A549 (cell line): ENCODE data around the gene ADAMTS13.

Experiments
- BHLHE40 ChIP-seq: IDR thresholded peaks from 2 replicates; pipeline ENCODE4 v1.6.1; 2012; ENCODE audit warnings: low read depth, low read length, inconsistent platforms
- CEBPB ChIP-seq, 2 experiments: fragments of >200 bp in 1 of 2; sonication (Bioruptor Twin) in 1 of 2; formaldehyde crosslinking in 1 of 2; IDR thresholded peaks; 2 replicates each; pipeline ENCODE4 v1.6.1; 2012 to 2016
- PHF8 ChIP-seq: fragments of 200-600 bp; sonication (generic); IDR thresholded peaks from 2 replicates; pipeline ENCODE4 v1.6.1; 2016; ENCODE audit warnings: low read depth, mild to moderate bottlenecking, antibody characterized with exemption, moderate library complexity, borderline replicate concordance
- POLR2A ChIP-seq: IDR thresholded peaks from 2 replicates; pipeline ENCODE4 v1.6.1; 2012; ENCODE audit warnings: mild to moderate bottlenecking, low read length
- RARB ChIP-seq: fragments of 250-450 bp; sonication (Bioruptor Pico); IDR thresholded peaks from 2 replicates; pipeline ENCODE4 v1.8.0; 2021; ENCODE audit warnings: mild to moderate bottlenecking, moderate library complexity
- REST ChIP-seq: fragments of 200-600 bp; sonication (generic); IDR thresholded peaks from 2 replicates; pipeline ENCODE4 v1.6.1; 2016; ENCODE audit warnings: antibody characterized with exemption, mild to moderate bottlenecking, moderate library complexity
- TF ChIP-seq, protein P1 (sequence below): fragments of >200 bp; sonication (Bioruptor Twin); formaldehyde crosslinking; IDR thresholded peaks from 3 replicates; pipeline ENCODE4 v1.5.1; 2016
- TF ChIP-seq, protein P2 (sequence below): fragments of 450-650 bp; IDR thresholded peaks from 2 replicates; pipeline ENCODE4 v1.6.1; 2014; ENCODE audit warnings: antibody characterized with exemption
- TF ChIP-seq, protein P3 (sequence below): IDR thresholded peaks from 2 replicates; pipeline ENCODE4 v1.6.1; 2012

GRCh38 chr9:133484671-133485437 lies 62.7 kb downstream of the ADAMTS13 start:
- TF ChIP-seq, protein P1, sequence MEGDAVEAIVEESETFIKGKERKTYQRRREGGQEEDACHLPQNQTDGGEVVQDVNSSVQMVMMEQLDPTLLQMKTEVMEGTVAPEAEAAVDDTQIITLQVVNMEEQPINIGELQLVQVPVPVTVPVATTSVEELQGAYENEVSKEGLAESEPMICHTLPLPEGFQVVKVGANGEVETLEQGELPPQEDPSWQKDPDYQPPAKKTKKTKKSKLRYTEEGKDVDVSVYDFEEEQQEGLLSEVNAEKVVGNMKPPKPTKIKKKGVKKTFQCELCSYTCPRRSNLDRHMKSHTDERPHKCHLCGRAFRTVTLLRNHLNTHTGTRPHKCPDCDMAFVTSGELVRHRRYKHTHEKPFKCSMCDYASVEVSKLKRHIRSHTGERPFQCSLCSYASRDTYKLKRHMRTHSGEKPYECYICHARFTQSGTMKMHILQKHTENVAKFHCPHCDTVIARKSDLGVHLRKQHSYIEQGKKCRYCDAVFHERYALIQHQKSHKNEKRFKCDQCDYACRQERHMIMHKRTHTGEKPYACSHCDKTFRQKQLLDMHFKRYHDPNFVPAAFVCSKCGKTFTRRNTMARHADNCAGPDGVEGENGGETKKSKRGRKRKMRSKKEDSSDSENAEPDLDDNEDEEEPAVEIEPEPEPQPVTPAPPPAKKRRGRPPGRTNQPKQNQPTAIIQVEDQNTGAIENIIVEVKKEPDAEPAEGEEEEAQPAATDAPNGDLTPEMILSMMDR = no peak
- TF ChIP-seq PHF8 = no peak
- no peak for TF ChIP-seq BHLHE40
- TF ChIP-seq CEBPB (IDR thresholded peaks at IDR 0.05) = no peak
- TF ChIP-seq POLR2A = no peak
- TF ChIP-seq, protein P2, sequence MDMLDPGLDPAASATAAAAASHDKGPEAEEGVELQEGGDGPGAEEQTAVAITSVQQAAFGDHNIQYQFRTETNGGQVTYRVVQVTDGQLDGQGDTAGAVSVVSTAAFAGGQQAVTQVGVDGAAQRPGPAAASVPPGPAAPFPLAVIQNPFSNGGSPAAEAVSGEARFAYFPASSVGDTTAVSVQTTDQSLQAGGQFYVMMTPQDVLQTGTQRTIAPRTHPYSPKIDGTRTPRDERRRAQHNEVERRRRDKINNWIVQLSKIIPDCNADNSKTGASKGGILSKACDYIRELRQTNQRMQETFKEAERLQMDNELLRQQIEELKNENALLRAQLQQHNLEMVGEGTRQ = no peak
- TF ChIP-seq, protein P3, sequence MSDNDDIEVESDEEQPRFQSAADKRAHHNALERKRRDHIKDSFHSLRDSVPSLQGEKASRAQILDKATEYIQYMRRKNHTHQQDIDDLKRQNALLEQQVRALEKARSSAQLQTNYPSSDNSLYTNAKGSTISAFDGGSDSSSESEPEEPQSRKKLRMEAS = no peak
- TF ChIP-seq RARB (CRISPR knock-in tag) = no peak
- TF ChIP-seq REST = no peak
